Liver (tissue), 9 donors: ENCODE measurements around the gene IBA57. TPM values are rescaled to one million over a fixed set of nuclear protein-coding genes. Genes with fewer than 3 reads are reported as not detected.

Experiments used
- DNase-seq: peaks from one replicate; pipeline ENCODE4 v3.0.0-alpha.2; 2017; ENCODE audit warnings: low spot score
- H3K27ac ChIP-seq, 2 donors: one replicate each; pipeline ENCODE4 v1.7.0; 2013; ENCODE audit warnings: inconsistent platforms in 2 of 2, low read length in 2 of 2, control low read depth in 1 of 2, low read depth in 1 of 2, mild to moderate bottlenecking in 1 of 2
- H3K27me3 ChIP-seq, 4 donors: one replicate each; pipeline versions ENCODE4 v1.6.1 to v1.7.0; 2013; ENCODE audit warnings: low read length in 3 of 4, inconsistent platforms in 1 of 4, mild to moderate bottlenecking in 1 of 4, moderate library complexity in 1 of 4; ENCODE audit not compliant: control insufficient read depth in 4 of 4, insufficient read depth in 4 of 4
- H3K36me3 ChIP-seq, 4 donors: one replicate each; pipeline versions ENCODE4 v1.6.1 to v1.7.0; 2013; ENCODE audit warnings: low read length in 3 of 4, mild to moderate bottlenecking in 3 of 4, low read depth in 1 of 4, moderate library complexity in 1 of 4; ENCODE audit not compliant: control insufficient read depth in 4 of 4, insufficient read depth in 3 of 4
- H3K4me1 ChIP-seq, 4 donors: one replicate each; pipeline versions ENCODE4 v1.6.1 to v1.7.0; 2013; ENCODE audit warnings: low read length in 3 of 4, mild to moderate bottlenecking in 3 of 4, moderate library complexity in 1 of 4; ENCODE audit not compliant: control insufficient read depth in 4 of 4, insufficient read depth in 4 of 4
- H3K4me3 ChIP-seq, 3 donors: one replicate each; pipeline versions ENCODE4 v1.6.1 to v1.7.0; 2013; ENCODE audit warnings: low read length in 3 of 3, control low read depth in 1 of 3, low read depth in 1 of 3, mild to moderate bottlenecking in 1 of 3
- H3K9ac ChIP-seq, 2 donors: one replicate each; pipeline ENCODE4 v1.7.0; 2013; ENCODE audit warnings: low read length in 2 of 2, mild to moderate bottlenecking in 2 of 2, moderate library complexity in 2 of 2, control low read depth in 1 of 2, low read depth in 1 of 2
- H3K9me3 ChIP-seq, 4 donors: one replicate each; pipeline versions ENCODE4 v1.6.1 to v1.7.0; 2013; ENCODE audit warnings: low read length in 3 of 4; ENCODE audit not compliant: control insufficient read depth in 4 of 4
- EGR1 ChIP-seq, 2 donors: IDR thresholded peaks; 2 replicates each; pipeline ENCODE4 v1.6.1; 2016 to 2018; ENCODE audit warnings: antibody characterized with exemption in 2 of 2, low read depth in 2 of 2
- FOXA1 ChIP-seq: IDR thresholded peaks from 2 replicates; pipeline ENCODE4 v1.6.1; 2016; ENCODE audit warnings: antibody characterized with exemption
- FOXA2 ChIP-seq: IDR thresholded peaks from 2 replicates; pipeline ENCODE4 v1.6.1; 2016; ENCODE audit warnings: antibody characterized with exemption
- GABPA ChIP-seq, 2 donors: IDR thresholded peaks in 1 of 2; conservative IDR thresholded peaks in 1 of 2; 2 replicates each; pipeline ENCODE4 v1.6.1; 2016; ENCODE audit warnings: antibody characterized with exemption in 2 of 2, mild to moderate bottlenecking in 1 of 2, moderate library complexity in 1 of 2
- HNF4A ChIP-seq, 2 donors: conservative IDR thresholded peaks; 2 replicates each; pipeline ENCODE4 v1.6.1; 2016; ENCODE audit warnings: antibody characterized with exemption in 2 of 2, mild to moderate bottlenecking in 2 of 2
- HNF4G ChIP-seq: IDR thresholded peaks from 2 replicates; pipeline ENCODE4 v1.6.1; 2016; ENCODE audit warnings: antibody characterized with exemption
- JUND ChIP-seq, 2 donors: IDR thresholded peaks; 2 replicates each; pipeline ENCODE4 v1.6.1; 2016; ENCODE audit warnings: antibody characterized with exemption in 2 of 2
- NR2F2 ChIP-seq: IDR thresholded peaks from 2 replicates; pipeline ENCODE4 v1.6.1; 2016; ENCODE audit warnings: antibody characterized with exemption
- RAD21 ChIP-seq, 2 donors: IDR thresholded peaks; 2 replicates each; pipeline ENCODE4 v1.6.1; 2016; ENCODE audit warnings: antibody characterized with exemption in 2 of 2, mild to moderate bottlenecking in 2 of 2
- RXRA ChIP-seq, 2 donors: IDR thresholded peaks; 2 replicates each; pipeline ENCODE4 v1.6.1; 2017 to 2018; ENCODE audit warnings: antibody characterized with exemption in 2 of 2, mild to moderate bottlenecking in 1 of 2
- SP1 ChIP-seq: IDR thresholded peaks from 2 replicates; pipeline ENCODE4 v1.6.1; 2018; ENCODE audit warnings: antibody characterized with exemption, mild to moderate bottlenecking
- YY1 ChIP-seq: IDR thresholded peaks from 2 replicates; pipeline ENCODE4 v1.6.1; 2016; ENCODE audit warnings: antibody characterized with exemption, mild to moderate bottlenecking
- WGBS: extraction: QIAGEN DNeasy Blood & Tissue Kit; methylation state at CpG from one replicate; pipeline ENCODE4 v1.1.7; 2013; 5-methylcytosine and 5-hydroxymethylcytosine counted together
- polyA plus RNA-seq, 2 donors: library from polyadenylated mRNA; stranded (reverse) in 1 of 2; unstranded in 1 of 2; fragments of 200-250 nt in 1 of 2; fragments of >200 nt in 1 of 2; fragmentation: Nextera tagmentation in 1 of 2; extraction: Ambion mirVana in 1 of 2; gene quantifications; one replicate each; pipeline versions ENCODE4 v1.2.1 to v1.2.3, GENCODE V29; 2013 to 2015
- total RNA-seq, 2 donors: library from RNA; depleted of rRNA; stranded (reverse); fragments of >200 nt; gene quantifications; one replicate each; pipeline ENCODE4 v1.2.3, GENCODE V29; 2014
- TF ChIP-seq, protein P1 (sequence below): fragments of 150-350 bp; IDR thresholded peaks from 2 replicates; pipeline ENCODE4 v1.5.1; 2017; ENCODE audit warnings: improper control_type of control experiment, low read depth, low read length; ENCODE audit not compliant: missing input control
- TF ChIP-seq, protein P2 (sequence below): IDR thresholded peaks from 2 replicates; pipeline ENCODE4 v1.6.1; 2016; ENCODE audit warnings: antibody characterized with exemption
- TF ChIP-seq, protein P3 (sequence below): IDR thresholded peaks from 2 replicates; pipeline ENCODE4 v1.6.1; 2016; ENCODE audit warnings: antibody characterized with exemption
- TF ChIP-seq, protein P4 (sequence below): IDR thresholded peaks from 2 replicates; pipeline ENCODE4 v1.6.1; 2016; ENCODE audit warnings: antibody characterized with exemption, mild to moderate bottlenecking
- donor health status: healthy.
- donor health status: healthy.
- donor health status: healthy.
- donor health status: healthy.
- donor health status: healthy.

Gene IBA57
- total and polyA plus RNA-seq, 4 donors, result 1.6 to 12.0 (median 8.4) TPM

DNA sequence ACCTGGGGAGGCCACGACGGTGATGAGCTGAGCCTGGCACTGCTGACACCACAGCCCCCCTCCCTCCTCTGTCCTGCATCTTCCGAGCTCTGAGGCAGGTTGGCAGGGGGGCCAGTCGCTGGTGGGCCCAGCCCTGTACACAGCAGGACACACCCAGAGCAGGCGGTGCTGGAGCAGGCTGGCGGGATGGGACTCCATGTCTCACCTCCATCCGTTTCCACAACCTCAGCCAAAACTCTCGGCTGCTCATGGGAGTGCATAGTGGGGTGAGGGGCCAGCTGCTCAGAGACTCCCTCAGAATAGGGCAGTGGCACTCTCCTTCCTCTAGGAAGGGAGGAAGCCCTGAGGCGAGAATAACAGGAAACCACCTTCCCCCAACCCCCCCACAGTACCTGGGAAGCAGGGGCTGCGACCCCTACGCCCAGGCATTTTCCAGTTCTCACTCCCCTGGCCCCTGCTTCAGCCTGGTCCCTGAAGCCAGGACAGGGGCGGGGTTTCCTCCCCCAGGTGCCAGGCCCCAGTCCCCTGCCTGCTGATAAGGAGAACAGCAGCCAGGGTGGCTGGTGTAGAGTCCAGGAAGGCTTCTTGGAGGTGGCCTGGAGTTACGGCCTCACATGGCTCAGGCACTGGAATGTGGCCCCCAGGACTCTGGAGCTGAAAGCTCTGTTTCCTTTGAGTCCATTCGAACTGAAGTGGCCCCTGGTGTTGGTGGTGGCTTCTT, 3.2 kb upstream of the IBA57 start:
- WGBS, result 25% methylated on average over 14 of the region's 14 CpGs
- H3K4me3 ChIP-seq, result no peak overlapping the region
- no peak for DNase-seq
- H3K27me3 ChIP-seq, result no peaks in the 10 kb centered on the region
- H3K4me1 ChIP-seq, result peaks cover 0 to 18% (median 4%) of the 10 kb centered on the region in 4 donors
- peak overlapping the region in 1 of 2 donors; percentile 41 for H3K27ac ChIP-seq
- no peak overlapping the region for H3K9ac ChIP-seq
- TF ChIP-seq GABPA (IDR thresholded peaks at IDR 0.05 in 1 of 2, conservative IDR thresholded peaks at IDR 0.05 in 1 of 2), result no peak
- TF ChIP-seq NR2F2, result peak; percentile 19
- no peak for TF ChIP-seq FOXA1
- TF ChIP-seq RAD21 (IDR thresholded peaks at IDR 0.05), result no peak
- no peak for TF ChIP-seq EGR1 (IDR thresholded peaks at IDR 0.05; ENCODE audit: low read depth in 2 of 2)
- no peak for TF ChIP-seq FOXA2
- TF ChIP-seq, protein P1, sequence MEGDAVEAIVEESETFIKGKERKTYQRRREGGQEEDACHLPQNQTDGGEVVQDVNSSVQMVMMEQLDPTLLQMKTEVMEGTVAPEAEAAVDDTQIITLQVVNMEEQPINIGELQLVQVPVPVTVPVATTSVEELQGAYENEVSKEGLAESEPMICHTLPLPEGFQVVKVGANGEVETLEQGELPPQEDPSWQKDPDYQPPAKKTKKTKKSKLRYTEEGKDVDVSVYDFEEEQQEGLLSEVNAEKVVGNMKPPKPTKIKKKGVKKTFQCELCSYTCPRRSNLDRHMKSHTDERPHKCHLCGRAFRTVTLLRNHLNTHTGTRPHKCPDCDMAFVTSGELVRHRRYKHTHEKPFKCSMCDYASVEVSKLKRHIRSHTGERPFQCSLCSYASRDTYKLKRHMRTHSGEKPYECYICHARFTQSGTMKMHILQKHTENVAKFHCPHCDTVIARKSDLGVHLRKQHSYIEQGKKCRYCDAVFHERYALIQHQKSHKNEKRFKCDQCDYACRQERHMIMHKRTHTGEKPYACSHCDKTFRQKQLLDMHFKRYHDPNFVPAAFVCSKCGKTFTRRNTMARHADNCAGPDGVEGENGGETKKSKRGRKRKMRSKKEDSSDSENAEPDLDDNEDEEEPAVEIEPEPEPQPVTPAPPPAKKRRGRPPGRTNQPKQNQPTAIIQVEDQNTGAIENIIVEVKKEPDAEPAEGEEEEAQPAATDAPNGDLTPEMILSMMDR, result no peak
- no peaks in the 10 kb centered on the region for H3K36me3 ChIP-seq
- H3K9me3 ChIP-seq, result no peaks in the 10 kb centered on the region

DNA sequence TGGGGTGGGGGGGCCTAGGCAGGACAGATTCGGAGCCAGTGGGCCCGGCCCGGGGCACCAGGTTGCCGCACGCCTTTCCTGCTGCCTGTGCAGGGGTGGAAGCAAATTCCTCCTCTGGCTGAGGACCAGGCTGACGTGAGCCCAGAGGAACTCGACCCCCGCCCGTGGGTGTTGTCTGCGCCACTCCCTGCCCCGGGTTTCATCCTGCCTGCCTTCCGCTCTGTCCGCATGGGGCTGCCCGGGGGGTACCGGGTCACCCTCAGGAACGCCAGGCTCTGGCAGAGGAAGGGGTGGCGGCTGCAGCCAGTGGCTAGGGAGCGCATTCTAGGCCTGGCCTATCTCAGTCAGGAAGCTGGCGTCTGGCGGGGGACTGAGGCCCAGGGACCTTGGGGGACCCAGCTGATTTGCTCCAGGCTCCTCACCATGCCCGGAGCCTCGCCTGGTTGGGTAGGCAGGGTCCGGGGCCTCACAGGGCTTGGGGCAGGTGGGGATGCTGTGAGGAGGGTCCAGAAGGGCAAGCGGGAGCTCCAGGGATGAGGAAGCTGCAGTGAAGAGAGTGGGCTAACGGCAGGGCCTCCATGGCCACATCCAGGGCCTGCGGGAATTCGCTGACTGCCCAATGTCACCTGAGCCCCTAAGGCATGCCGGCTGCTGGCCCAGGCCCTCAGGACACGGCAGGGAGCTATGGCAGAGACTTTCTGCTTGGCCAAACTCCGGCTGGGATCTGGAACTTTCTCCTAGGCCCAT, 2.4 kb upstream of the IBA57 start:
- Histone ChIP-seq H3K4me1 (peaks cover 0 to 18% (median 4%) of the 10 kb centered on the region in 4 donors), H3K27ac (peak overlapping the region; percentile 5 to 41), H3K27me3 (no peaks in the 10 kb centered on the region), H3K36me3 (no peaks in the 10 kb centered on the region), H3K4me3 (no peak overlapping the region), H3K9ac (no peak overlapping the region), H3K9me3 (no peaks in the 10 kb centered on the region)
- TF ChIP-seq JUND (IDR thresholded peaks at IDR 0.05), result no peak
- TF ChIP-seq GABPA (IDR thresholded peaks at IDR 0.05 in 1 of 2, conservative IDR thresholded peaks at IDR 0.05 in 1 of 2), result no peak
- no peak for TF ChIP-seq SP1
- TF ChIP-seq HNF4A (conservative IDR thresholded peaks at IDR 0.05), result no peak
- peak; percentile 31 for TF ChIP-seq NR2F2
- TF ChIP-seq HNF4G, result no peak
- DNase-seq, result peak; percentile 56
- WGBS, result 50% methylated on average over 30 of the region's 30 CpGs

DNA sequence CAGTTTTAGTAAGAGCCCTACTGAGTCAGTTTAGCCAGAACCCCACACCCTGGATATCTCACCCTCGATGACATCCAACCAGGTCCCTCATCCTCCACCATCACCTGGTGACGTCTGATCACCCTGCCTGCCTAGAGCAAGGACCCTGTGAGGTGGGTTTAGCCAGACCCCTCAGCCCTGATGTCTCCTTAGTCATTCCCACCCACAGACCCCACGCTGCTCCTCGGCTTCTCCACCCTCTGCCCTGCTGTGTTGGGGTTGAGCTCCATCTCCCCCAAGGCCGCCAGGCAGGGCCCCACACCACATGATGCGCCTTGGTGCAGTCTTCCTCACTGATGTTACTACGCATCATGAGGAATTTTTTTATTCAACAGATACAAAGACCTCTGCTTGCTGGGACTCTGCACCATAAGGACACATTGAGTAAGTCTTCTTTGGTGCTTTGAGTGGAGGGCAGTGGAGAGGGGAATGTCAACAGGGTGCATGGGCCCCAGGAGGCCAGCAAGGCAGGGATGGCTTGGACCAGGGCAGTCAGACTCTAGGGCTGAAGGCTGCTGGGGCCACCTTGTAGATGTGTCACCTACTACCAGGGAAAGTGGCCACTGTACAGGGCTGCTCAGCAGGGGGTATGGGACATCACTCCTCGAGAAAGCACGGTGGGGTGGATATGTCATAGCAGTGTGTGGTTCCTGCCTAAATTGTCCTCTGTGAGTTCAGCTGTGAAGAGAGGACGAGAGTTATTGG, 1.7 kb upstream of the IBA57 start:
- Histone ChIP-seq H3K27me3 (no peaks in the 10 kb centered on the region), H3K4me1 (peaks cover 0 to 18% (median 4%) of the 10 kb centered on the region in 4 donors), H3K27ac (peak overlapping the region; percentile 5 to 41), H3K4me3 (no peak overlapping the region), H3K36me3 (no peaks in the 10 kb centered on the region), H3K9me3 (no peaks in the 10 kb centered on the region), H3K9ac (no peak overlapping the region)
- DNase-seq, result no peak
- 94% methylated on average over 10 of the region's 10 CpGs for WGBS
- TF ChIP-seq FOXA1, result no peak
- TF ChIP-seq, protein P2, sequence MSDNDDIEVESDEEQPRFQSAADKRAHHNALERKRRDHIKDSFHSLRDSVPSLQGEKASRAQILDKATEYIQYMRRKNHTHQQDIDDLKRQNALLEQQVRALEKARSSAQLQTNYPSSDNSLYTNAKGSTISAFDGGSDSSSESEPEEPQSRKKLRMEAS, result no peak
- TF ChIP-seq, protein P3, sequence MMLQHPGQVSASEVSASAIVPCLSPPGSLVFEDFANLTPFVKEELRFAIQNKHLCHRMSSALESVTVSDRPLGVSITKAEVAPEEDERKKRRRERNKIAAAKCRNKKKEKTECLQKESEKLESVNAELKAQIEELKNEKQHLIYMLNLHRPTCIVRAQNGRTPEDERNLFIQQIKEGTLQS, result no peak
- TF ChIP-seq SP1, result no peak
- TF ChIP-seq NR2F2, result no peak
- no peak for TF ChIP-seq HNF4G
- TF ChIP-seq, protein P4, sequence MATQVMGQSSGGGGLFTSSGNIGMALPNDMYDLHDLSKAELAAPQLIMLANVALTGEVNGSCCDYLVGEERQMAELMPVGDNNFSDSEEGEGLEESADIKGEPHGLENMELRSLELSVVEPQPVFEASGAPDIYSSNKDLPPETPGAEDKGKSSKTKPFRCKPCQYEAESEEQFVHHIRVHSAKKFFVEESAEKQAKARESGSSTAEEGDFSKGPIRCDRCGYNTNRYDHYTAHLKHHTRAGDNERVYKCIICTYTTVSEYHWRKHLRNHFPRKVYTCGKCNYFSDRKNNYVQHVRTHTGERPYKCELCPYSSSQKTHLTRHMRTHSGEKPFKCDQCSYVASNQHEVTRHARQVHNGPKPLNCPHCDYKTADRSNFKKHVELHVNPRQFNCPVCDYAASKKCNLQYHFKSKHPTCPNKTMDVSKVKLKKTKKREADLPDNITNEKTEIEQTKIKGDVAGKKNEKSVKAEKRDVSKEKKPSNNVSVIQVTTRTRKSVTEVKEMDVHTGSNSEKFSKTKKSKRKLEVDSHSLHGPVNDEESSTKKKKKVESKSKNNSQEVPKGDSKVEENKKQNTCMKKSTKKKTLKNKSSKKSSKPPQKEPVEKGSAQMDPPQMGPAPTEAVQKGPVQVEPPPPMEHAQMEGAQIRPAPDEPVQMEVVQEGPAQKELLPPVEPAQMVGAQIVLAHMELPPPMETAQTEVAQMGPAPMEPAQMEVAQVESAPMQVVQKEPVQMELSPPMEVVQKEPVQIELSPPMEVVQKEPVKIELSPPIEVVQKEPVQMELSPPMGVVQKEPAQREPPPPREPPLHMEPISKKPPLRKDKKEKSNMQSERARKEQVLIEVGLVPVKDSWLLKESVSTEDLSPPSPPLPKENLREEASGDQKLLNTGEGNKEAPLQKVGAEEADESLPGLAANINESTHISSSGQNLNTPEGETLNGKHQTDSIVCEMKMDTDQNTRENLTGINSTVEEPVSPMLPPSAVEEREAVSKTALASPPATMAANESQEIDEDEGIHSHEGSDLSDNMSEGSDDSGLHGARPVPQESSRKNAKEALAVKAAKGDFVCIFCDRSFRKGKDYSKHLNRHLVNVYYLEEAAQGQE, result no peak
- TF ChIP-seq RAD21 (IDR thresholded peaks at IDR 0.05), result no peak
- TF ChIP-seq EGR1 (IDR thresholded peaks at IDR 0.05; ENCODE audit: low read depth in 2 of 2), result no peak
- TF ChIP-seq FOXA2, result no peak
- no peak for TF ChIP-seq RXRA (IDR thresholded peaks at IDR 0.05)
- TF ChIP-seq JUND (IDR thresholded peaks at IDR 0.05), result no peak
- no peak for TF ChIP-seq HNF4A (conservative IDR thresholded peaks at IDR 0.05)
- TF ChIP-seq YY1, result no peak
